ENCODE data around the gene ADAMTS17.

The ADAMTS17 gene

GRCh38 chr15:100134089-100134583, 207.6 kb downstream of the ADAMTS17 start:
- H3K36me3 ChIP-seq (ENCODE audit: control insufficient read depth, insufficient read depth, low read length), result no peaks in the 10 kb centered on the region
- H3K27me3 ChIP-seq (ENCODE audit: control insufficient read depth, insufficient read depth, low read length), result no peaks in the 10 kb centered on the region
- no peaks in the 10 kb centered on the region for H3K4me1 ChIP-seq (ENCODE audit: control insufficient read depth, insufficient read depth, low read length)
- no peaks in the 10 kb centered on the region for H3K9me3 ChIP-seq (ENCODE audit: control insufficient read depth, insufficient read depth, low read depth, low read length)
- no peak overlapping the region for H3K9ac ChIP-seq (ENCODE audit: low read length)
- no peak overlapping the region for H3K27ac ChIP-seq (ENCODE audit: low read depth, low read length)
- no peak overlapping the region for H3K4me3 ChIP-seq (ENCODE audit: low read depth, low read length)

- Histone ChIP-seq H3K4me1 (ENCODE audit: control insufficient read depth, insufficient read depth, low read length) (no peaks in the 10 kb centered on the region), H3K9ac (ENCODE audit: low read length) (no peak overlapping the region)
Observed at GRCh38 chr15:100133001-100133400, 208.8 kb downstream of the ADAMTS17 start.

GRCh38 chr15:100132309-100132708, 209.5 kb downstream of the ADAMTS17 start:
- no peaks in the 10 kb centered on the region for H3K4me1 ChIP-seq (ENCODE audit: control insufficient read depth, insufficient read depth, low read length)
- H3K27ac ChIP-seq (ENCODE audit: low read depth, low read length), result no peak overlapping the region
- H3K27me3 ChIP-seq (ENCODE audit: control insufficient read depth, insufficient read depth, low read length), result no peaks in the 10 kb centered on the region
- H3K4me3 ChIP-seq (ENCODE audit: low read depth, low read length), result no peak overlapping the region
- no peaks in the 10 kb centered on the region for H3K9me3 ChIP-seq (ENCODE audit: control insufficient read depth, insufficient read depth, low read depth, low read length)
- no peak overlapping the region for H3K9ac ChIP-seq (ENCODE audit: low read length)
- H3K36me3 ChIP-seq (ENCODE audit: control insufficient read depth, insufficient read depth, low read length), result no peaks in the 10 kb centered on the region

More at GRCh38 chr15:100133001-100133400, 208.8 kb downstream of the ADAMTS17 start:
- H3K9me3 ChIP-seq (ENCODE audit: control insufficient read depth, insufficient read depth, low read depth, low read length), result no peaks in the 10 kb centered on the region
- H3K4me3 ChIP-seq (ENCODE audit: low read depth, low read length), result no peak overlapping the region
- no peak overlapping the region for H3K27ac ChIP-seq (ENCODE audit: low read depth, low read length)
- H3K27me3 ChIP-seq (ENCODE audit: control insufficient read depth, insufficient read depth, low read length), result no peaks in the 10 kb centered on the region
- H3K36me3 ChIP-seq (ENCODE audit: control insufficient read depth, insufficient read depth, low read length), result no peaks in the 10 kb centered on the region

GRCh38 chr15:100131321-100132224, 210.2 kb downstream of the ADAMTS17 start:
- H3K9ac ChIP-seq (ENCODE audit: low read length), result no peak overlapping the region

GRCh38 chr15:100129677-100130076, 212.1 kb downstream of the ADAMTS17 start:
- no peaks in the 10 kb centered on the region for H3K9me3 ChIP-seq (ENCODE audit: control insufficient read depth, insufficient read depth, low read depth, low read length)
- H3K4me3 ChIP-seq (ENCODE audit: low read depth, low read length), result no peak overlapping the region
- no peak overlapping the region for H3K9ac ChIP-seq (ENCODE audit: low read length)
- H3K36me3 ChIP-seq (ENCODE audit: control insufficient read depth, insufficient read depth, low read length), result no peaks in the 10 kb centered on the region
- H3K4me1 ChIP-seq (ENCODE audit: control insufficient read depth, insufficient read depth, low read length), result no peaks in the 10 kb centered on the region
- H3K27me3 ChIP-seq (ENCODE audit: control insufficient read depth, insufficient read depth, low read length), result no peaks in the 10 kb centered on the region
- H3K27ac ChIP-seq (ENCODE audit: low read depth, low read length), result no peak overlapping the region

More at GRCh38 chr15:100131321-100132224, 210.2 kb downstream of the ADAMTS17 start:
- Histone ChIP-seq H3K4me3 (ENCODE audit: low read depth, low read length) (no peak overlapping the region), H3K36me3 (ENCODE audit: control insufficient read depth, insufficient read depth, low read length) (no peaks in the 10 kb centered on the region), H3K9me3 (ENCODE audit: control insufficient read depth, insufficient read depth, low read depth, low read length) (no peaks in the 10 kb centered on the region), H3K27me3 (ENCODE audit: control insufficient read depth, insufficient read depth, low read length) (no peaks in the 10 kb centered on the region), H3K27ac (ENCODE audit: low read depth, low read length) (no peak overlapping the region), H3K4me1 (ENCODE audit: control insufficient read depth, insufficient read depth, low read length) (no peaks in the 10 kb centered on the region)

- H3K9me3 ChIP-seq (ENCODE audit: control insufficient read depth, insufficient read depth, low read depth, low read length), result peaks cover 13% of the 10 kb centered on the region
- no peaks in the 10 kb centered on the region for H3K27me3 ChIP-seq (ENCODE audit: control insufficient read depth, insufficient read depth, low read length)
- H3K9ac ChIP-seq (ENCODE audit: low read length), result no peak overlapping the region
- H3K27ac ChIP-seq (ENCODE audit: low read depth, low read length), result no peak overlapping the region
- no peak overlapping the region for H3K4me3 ChIP-seq (ENCODE audit: low read depth, low read length)
- no peaks in the 10 kb centered on the region for H3K4me1 ChIP-seq (ENCODE audit: control insufficient read depth, insufficient read depth, low read length)
- H3K36me3 ChIP-seq (ENCODE audit: control insufficient read depth, insufficient read depth, low read length), result no peaks in the 10 kb centered on the region
Observed at GRCh38 chr15:100125401-100126191, 216.2 kb downstream of the ADAMTS17 start.

GRCh38 chr15:100124936-100125335, 216.8 kb downstream of the ADAMTS17 start:
- no peak overlapping the region for H3K27ac ChIP-seq (ENCODE audit: low read depth, low read length)
- H3K4me3 ChIP-seq (ENCODE audit: low read depth, low read length), result no peak overlapping the region
- H3K36me3 ChIP-seq (ENCODE audit: control insufficient read depth, insufficient read depth, low read length), result no peaks in the 10 kb centered on the region
- H3K9ac ChIP-seq (ENCODE audit: low read length), result no peak overlapping the region
- peaks cover 13% of the 10 kb centered on the region for H3K9me3 ChIP-seq (ENCODE audit: control insufficient read depth, insufficient read depth, low read depth, low read length)
- no peaks in the 10 kb centered on the region for H3K4me1 ChIP-seq (ENCODE audit: control insufficient read depth, insufficient read depth, low read length)
- H3K27me3 ChIP-seq (ENCODE audit: control insufficient read depth, insufficient read depth, low read length), result no peaks in the 10 kb centered on the region

- H3K4me1 ChIP-seq (ENCODE audit: control insufficient read depth, insufficient read depth, low read length), result no peaks in the 10 kb centered on the region
- H3K9me3 ChIP-seq (ENCODE audit: control insufficient read depth, insufficient read depth, low read depth, low read length), result peaks cover 17% of the 10 kb centered on the region
- H3K27me3 ChIP-seq (ENCODE audit: control insufficient read depth, insufficient read depth, low read length), result no peaks in the 10 kb centered on the region
- no peak overlapping the region for H3K27ac ChIP-seq (ENCODE audit: low read depth, low read length)
- H3K4me3 ChIP-seq (ENCODE audit: low read depth, low read length), result no peak overlapping the region
- no peaks in the 10 kb centered on the region for H3K36me3 ChIP-seq (ENCODE audit: control insufficient read depth, insufficient read depth, low read length)
- H3K9ac ChIP-seq (ENCODE audit: low read length), result no peak overlapping the region
Observed at GRCh38 chr15:100124361-100124760, 217.4 kb downstream of the ADAMTS17 start.

- Histone ChIP-seq H3K27ac (ENCODE audit: low read depth, low read length) (no peak overlapping the region), H3K36me3 (ENCODE audit: control insufficient read depth, insufficient read depth, low read length) (no peaks in the 10 kb centered on the region), H3K9ac (ENCODE audit: low read length) (no peak overlapping the region), H3K4me1 (ENCODE audit: control insufficient read depth, insufficient read depth, low read length) (no peaks in the 10 kb centered on the region), H3K4me3 (ENCODE audit: low read depth, low read length) (no peak overlapping the region), H3K9me3 (ENCODE audit: control insufficient read depth, insufficient read depth, low read depth, low read length) (peaks cover 22% of the 10 kb centered on the region), H3K27me3 (ENCODE audit: control insufficient read depth, insufficient read depth, low read length) (no peaks in the 10 kb centered on the region)
Observed at GRCh38 chr15:100123611-100124010, 218.2 kb downstream of the ADAMTS17 start.

GRCh38 chr15:100121285-100121684, 220.5 kb downstream of the ADAMTS17 start:
- Histone ChIP-seq H3K27me3 (ENCODE audit: control insufficient read depth, insufficient read depth, low read length) (no peaks in the 10 kb centered on the region), H3K4me3 (ENCODE audit: low read depth, low read length) (no peak overlapping the region), H3K27ac (ENCODE audit: low read depth, low read length) (no peak overlapping the region), H3K9me3 (ENCODE audit: control insufficient read depth, insufficient read depth, low read depth, low read length) (peaks cover 22% of the 10 kb centered on the region), H3K4me1 (ENCODE audit: control insufficient read depth, insufficient read depth, low read length) (no peaks in the 10 kb centered on the region), H3K9ac (ENCODE audit: low read length) (no peak overlapping the region), H3K36me3 (ENCODE audit: control insufficient read depth, insufficient read depth, low read length) (no peaks in the 10 kb centered on the region)

GRCh38 chr15:100120111-100120510, 221.7 kb downstream of the ADAMTS17 start:
- Histone ChIP-seq H3K9me3 (ENCODE audit: control insufficient read depth, insufficient read depth, low read depth, low read length) (peaks cover 22% of the 10 kb centered on the region), H3K4me3 (ENCODE audit: low read depth, low read length) (no peak overlapping the region), H3K27me3 (ENCODE audit: control insufficient read depth, insufficient read depth, low read length) (no peaks in the 10 kb centered on the region), H3K4me1 (ENCODE audit: control insufficient read depth, insufficient read depth, low read length) (peaks cover 2% of the 10 kb centered on the region; the same call in 1 of the 2 replicates), H3K9ac (ENCODE audit: low read length) (no peak overlapping the region), H3K27ac (ENCODE audit: low read depth, low read length) (no peak overlapping the region), H3K36me3 (ENCODE audit: control insufficient read depth, insufficient read depth, low read length) (no peaks in the 10 kb centered on the region)

Measured in HUES6 (cell line).